K562 (cell line): ENCODE data around the gene ATP13A4. TPM values are rescaled to one million over a fixed set of nuclear protein-coding genes. Genes with fewer than 3 reads are reported as not detected.

Experiments
- ATAC-seq: fragments of 200-7000 bp; cut with Tn5 transposase; 3 replicates; pipeline ENCODE4 v1.9.1; 2020; ENCODE audit warnings: moderate library complexity
- BruUV-seq: library from RNA; stranded (reverse); fragments of 400-500 nt; replicated peaks from 2 replicates; lab custom pipeline; 2021; lab: Mats Ljungman, UMichigan
- CTCF ChIA-PET: fragments of 300-600 bp; formaldehyde crosslinking; extraction: SDS; loops from one replicate; lab custom pipeline; 2021; ENCODE audit warnings: low intra/inter-chr PET ratio; lab: Yijun Ruan, JAX
- POLR2A ChIA-PET: fragments of 300-600, 350-650 bp; sonication (Branson Sonifier 250); formaldehyde crosslinking; extraction: SDS; loops from one replicate; lab custom pipeline; 2021; ENCODE audit warnings: antibody characterized with exemption, inconsistent platforms; lab: Yijun Ruan, JAX
- DNase-seq, 4 experiments: peaks; one replicate each; pipeline versions ENCODE4 v3.0.0 to v3.0.0-alpha.2; 2011 to 2018; ENCODE audit warnings: low spot score in 3 of 4, mixed read lengths in 3 of 4; ENCODE audit errors: extremely low read depth in 1 of 4
- FAIRE-seq: peaks from 2 replicates; lab custom pipeline; 2011; peaks lifted over from hg19 to GRCh38; lab: Jason Lieb, UNC
- H2AFZ ChIP-seq: 2 replicates; pipeline ENCODE4 v1.6.0; 2011; ENCODE audit warnings: low read depth, low read length, control low read depth, inconsistent platforms
- H3K27ac ChIP-seq: fragments of 200-600 bp; 3 replicates; pipeline ENCODE4 v1.8.0; 2011; ENCODE audit warnings: low read depth, mild to moderate bottlenecking, control low read depth, inconsistent platforms, low read length, moderate library complexity, mixed read lengths; ENCODE audit errors: extremely low read depth
- H3K27me3 ChIP-seq, 2 experiments: fragments of 300-600 bp in 1 of 2; 2 replicates in 1 of 2; 3 replicates in 1 of 2; pipeline versions ENCODE4 v1.6.0 to v1.8.0; 2011; ENCODE audit warnings: inconsistent platforms in 2 of 2, low read length in 2 of 2, mild to moderate bottlenecking in 1 of 2, mixed read lengths in 1 of 2, moderate library complexity in 1 of 2; ENCODE audit not compliant: control insufficient read depth in 2 of 2, insufficient read depth in 2 of 2
- H3K36me3 ChIP-seq: fragments of 300-600 bp; 3 replicates; pipeline ENCODE4 v1.8.0; 2011; ENCODE audit warnings: mild to moderate bottlenecking, low read length, inconsistent platforms; ENCODE audit not compliant: control insufficient read depth, insufficient read depth
- H3K4me1 ChIP-seq, 2 experiments: fragments of 200-600 bp in 1 of 2; replicated peaks in 1 of 2; 2 replicates in 1 of 2; 3 replicates in 1 of 2; pipeline versions ENCODE4 v1.5.1 to v1.8.0; 2011; ENCODE audit warnings: inconsistent platforms in 2 of 2, low read length in 2 of 2, mild to moderate bottlenecking in 1 of 2, mixed read lengths in 1 of 2, moderate library complexity in 1 of 2; ENCODE audit not compliant: control insufficient read depth in 2 of 2, insufficient read depth in 2 of 2
- H3K4me2 ChIP-seq: 2 replicates; pipeline ENCODE4 v1.6.1; 2011; ENCODE audit warnings: low read length, control low read depth, inconsistent platforms, mixed read lengths; ENCODE audit not compliant: insufficient read depth
- H3K4me3 ChIP-seq: fragments of 200-600 bp; sonication (generic), shearing (Covaris generic); 2 replicates; pipeline ENCODE4 v1.5.1; 2016; ENCODE audit warnings: control low read depth, inconsistent platforms
- H3K79me2 ChIP-seq: fragments of 200-600 bp; 3 replicates; pipeline ENCODE4 v1.8.0; 2011; ENCODE audit warnings: low read length, inconsistent platforms; ENCODE audit not compliant: control insufficient read depth, insufficient read depth
- H3K9ac ChIP-seq, 2 experiments: 2 replicates each; pipeline versions ENCODE4 v1.6.0 to v1.6.1; 2011; ENCODE audit warnings: low read depth in 2 of 2, low read length in 2 of 2, control low read depth in 1 of 2, inconsistent platforms in 1 of 2, mild to moderate bottlenecking in 1 of 2, mixed read lengths in 1 of 2; ENCODE audit not compliant: insufficient read depth in 1 of 2
- H3K9me1 ChIP-seq: one replicate; pipeline ENCODE4 v1.6.0; 2011; ENCODE audit warnings: inconsistent platforms, mild to moderate bottlenecking, low read length, moderate library complexity; ENCODE audit not compliant: control insufficient read depth, insufficient read depth
- H3K9me3 ChIP-seq: replicated peaks from 2 replicates; pipeline ENCODE4 v1.5.1; 2011; ENCODE audit warnings: low read depth, low read length, inconsistent platforms; ENCODE audit not compliant: control insufficient read depth, insufficient read depth
- H4K20me1 ChIP-seq: replicated peaks from 2 replicates; pipeline ENCODE4 v1.6.1; 2011; ENCODE audit warnings: low read length, inconsistent platforms, mixed read lengths; ENCODE audit not compliant: control insufficient read depth, insufficient read depth
- ATF7 ChIP-seq: fragments of 450-650 bp; IDR thresholded peaks from 2 replicates; pipeline ENCODE4 v1.7.1; 2014; ENCODE audit warnings: mild to moderate bottlenecking, moderate library complexity
- CEBPG ChIP-seq, 3 experiments: fragments of 200-800 bp in 1 of 3; sonication (Bioruptor generic) in 1 of 3; sonication (generic) in 1 of 3; formaldehyde crosslinking in 1 of 3; IDR thresholded peaks in 2 of 3; conservative IDR thresholded peaks in 1 of 3; 2 replicates each; pipeline versions ENCODE4 v1.6.1 to v1.8.0; 2016 to 2022; ENCODE audit warnings: missing compliant biosample characterization in 2 of 3, missing genetic modification characterization in 2 of 3, mild to moderate bottlenecking in 1 of 3, missing genetic modification reagents in 1 of 3
- DACH1 ChIP-seq: fragments of 450-650 bp; IDR thresholded peaks from 2 replicates; pipeline ENCODE4 v1.6.1; 2018; ENCODE audit not compliant: partially characterized antibody
- ESRRA ChIP-seq: fragments of 450-650 bp; IDR thresholded peaks from 2 replicates; pipeline ENCODE4 v1.6.1; 2014; ENCODE audit warnings: low read depth, mild to moderate bottlenecking, moderate library complexity, borderline replicate concordance
- HLTF ChIP-seq: fragments of 450-650 bp; IDR thresholded peaks from 2 replicates; pipeline ENCODE4 v1.6.1; 2016
- IRF2 ChIP-seq: sonication (generic); formaldehyde crosslinking; IDR thresholded peaks from 2 replicates; pipeline ENCODE4 v1.8.1; 2022; ENCODE audit warnings: mild to moderate bottlenecking, missing genetic modification reagents
- KDM4B ChIP-seq, 2 experiments: fragments of 450-650 bp in 1 of 2; sonication (generic) in 1 of 2; IDR thresholded peaks; 2 replicates each; pipeline ENCODE4 v1.6.1; 2016 to 2017; ENCODE audit warnings: borderline replicate concordance in 2 of 2, antibody characterized with exemption in 1 of 2, low read depth in 1 of 2, mild to moderate bottlenecking in 1 of 2
- NFE2L1 ChIP-seq: fragments of 450-650 bp; IDR thresholded peaks from 2 replicates; pipeline ENCODE4 v1.6.1; 2016; ENCODE audit warnings: missing genetic modification characterization, low read depth, mild to moderate bottlenecking, missing compliant biosample characterization, moderate library complexity, borderline replicate concordance
- RBM17 ChIP-seq: fragments of 200-400 bp; formaldehyde crosslinking; IDR thresholded peaks from 2 replicates; pipeline ENCODE4 v1.6.1; 2017; ENCODE audit warnings: low read depth, mild to moderate bottlenecking, low read length, borderline replicate concordance
- RBM25 ChIP-seq: fragments of 200-400 bp; formaldehyde crosslinking; IDR thresholded peaks from 2 replicates; pipeline ENCODE4 v1.6.1; 2018; ENCODE audit warnings: low read length, low read depth, moderate library complexity; ENCODE audit not compliant: severe bottlenecking
- SMARCC2 ChIP-seq: fragments of 450-650 bp; IDR thresholded peaks from 2 replicates; pipeline ENCODE4 v1.6.1; 2017; ENCODE audit warnings: antibody characterized with exemption, moderate library complexity, mild to moderate bottlenecking, low read depth
- SRSF1 ChIP-seq: fragments of 200-400 bp; formaldehyde crosslinking; IDR thresholded peaks from 2 replicates; pipeline ENCODE4 v1.6.1; 2017; ENCODE audit warnings: mild to moderate bottlenecking, low read depth, low read length, moderate library complexity
- U2AF2 ChIP-seq: fragments of 200-400 bp; formaldehyde crosslinking; optimal IDR thresholded peaks from 2 replicates; pipeline ENCODE3; 2017; ENCODE audit warnings: low read depth, mild to moderate bottlenecking, low read length
- ZC3H11A ChIP-seq: IDR thresholded peaks from 2 replicates; pipeline ENCODE4 v1.6.1; 2012; ENCODE audit warnings: low read depth, low read length, improper control_type of control experiment
- ZFPM2 ChIP-seq: fragments of 250-450 bp; sonication (Bioruptor Pico); IDR thresholded peaks from 2 replicates; pipeline ENCODE4 v1.5.1; 2022; ENCODE audit warnings: mild to moderate bottlenecking
- ZNF764 ChIP-seq: fragments of 250-450 bp; sonication (Bioruptor Pico); IDR thresholded peaks from 2 replicates; pipeline ENCODE4 v1.4.0; 2020; ENCODE audit warnings: low read depth, mild to moderate bottlenecking, moderate library complexity
- WGBS: fragments of 100-300 bp; shearing (Covaris generic); methylation state at CpG from one replicate; pipeline ENCODE4 v1.1.6; 2016; ENCODE audit warnings: low coverage, mixed read lengths; ENCODE audit not compliant: insufficient coverage; ENCODE audit errors: missing lambda C conversion rate; 5-methylcytosine and 5-hydroxymethylcytosine counted together
- in situ Hi-C: fragments of 300-500 bp; cut with MboI; formaldehyde crosslinking; loops from 4 replicates; pipeline ENCODE4 v1.15.0; 2018; ENCODE audit warnings: inconsistent platforms, mixed read lengths
- intact Hi-C: fragments of 100-400 bp; cut with micrococcal nuclease; formaldehyde crosslinking; loops from 2 replicates; pipeline ENCODE4 v1.14.2; 2022
- polyA plus RNA-seq, 8 experiments: library from polyadenylated mRNA; depleted of rRNA in 4 of 8; stranded (reverse) in 5 of 8; unstranded in 3 of 8; fragments of >200 nt; fragmentation: Nextera tagmentation in 2 of 8; fragmentation: Illumina TruSeq in 1 of 8; extraction: Ambion mirVana in 2 of 8; extraction: Trizol in 1 of 8; gene quantifications; 2 replicates each; pipeline versions ENCODE4 v1.2.1 to v1.2.3, GENCODE V29; 2011 to 2014; ENCODE audit warnings: inconsistent platforms in 1 of 8, missing spikeins in 1 of 8
- total RNA-seq, 7 experiments: library from RNA; depleted of rRNA in 6 of 7; stranded (reverse); fragments of >200 nt in 6 of 7; fragmentation: Illumina TruSeq in 2 of 7; extraction: Trizol in 2 of 7; gene quantifications; 2 replicates each; pipeline versions ENCODE4 v1.2.1 to v1.2.3, GENCODE V29; 2011 to 2021; ENCODE audit warnings: low replicate concordance in 1 of 7
- TF ChIP-seq, protein P1 (sequence below), 2 experiments: fragments of 450-650 bp in 1 of 2; sonication (generic) in 1 of 2; formaldehyde crosslinking in 1 of 2; IDR thresholded peaks in 1 of 2; conservative IDR thresholded peaks in 1 of 2; 2 replicates each; pipeline versions ENCODE4 v1.6.1 to v1.8.1; 2016 to 2023; ENCODE audit warnings: mild to moderate bottlenecking in 2 of 2, moderate library complexity in 2 of 2, inconsistent platforms in 1 of 2, missing genetic modification reagents in 1 of 2
- TF ChIP-seq, protein P2 (sequence below): fragments of 450-650 bp; formaldehyde crosslinking; IDR thresholded peaks from 2 replicates; pipeline ENCODE4 v1.4.0; 2020; ENCODE audit warnings: mild to moderate bottlenecking, moderate library complexity

Gene ATP13A4
- total and polyA plus RNA-seq, 9 of the 15 experiments (the other 6 are each of a cell fraction or from before 2014, with no cell fraction given), result 0.03 to 0.14 (median 0.07) TPM; not detected in 6

DNA sequence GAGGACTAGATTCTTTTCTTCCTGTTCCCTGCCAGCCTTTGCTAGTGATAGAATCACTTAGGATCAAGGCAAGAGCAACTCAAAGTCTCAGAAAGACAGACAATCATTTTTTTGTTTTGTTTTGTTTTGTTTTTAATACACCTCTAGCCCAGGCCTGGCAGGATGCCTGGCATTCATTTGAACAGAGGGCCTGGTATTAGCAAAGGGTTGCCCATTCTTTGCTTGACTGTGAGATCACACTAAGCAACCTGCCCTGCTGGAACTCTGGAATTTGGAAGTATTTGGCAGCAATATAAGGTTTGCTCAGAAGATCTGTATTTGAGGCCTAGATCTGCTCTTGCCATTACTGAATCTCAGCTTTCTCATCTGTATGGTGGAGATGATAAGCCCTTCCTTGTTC is 154.4 kb downstream of the ATP13A4 start (continued):
- TF ChIP-seq SRSF1 (no peak), RBM25 (no peak), ZC3H11A (no peak)
- TF ChIP-seq, all 486 proteins: peak for 0

DNA sequence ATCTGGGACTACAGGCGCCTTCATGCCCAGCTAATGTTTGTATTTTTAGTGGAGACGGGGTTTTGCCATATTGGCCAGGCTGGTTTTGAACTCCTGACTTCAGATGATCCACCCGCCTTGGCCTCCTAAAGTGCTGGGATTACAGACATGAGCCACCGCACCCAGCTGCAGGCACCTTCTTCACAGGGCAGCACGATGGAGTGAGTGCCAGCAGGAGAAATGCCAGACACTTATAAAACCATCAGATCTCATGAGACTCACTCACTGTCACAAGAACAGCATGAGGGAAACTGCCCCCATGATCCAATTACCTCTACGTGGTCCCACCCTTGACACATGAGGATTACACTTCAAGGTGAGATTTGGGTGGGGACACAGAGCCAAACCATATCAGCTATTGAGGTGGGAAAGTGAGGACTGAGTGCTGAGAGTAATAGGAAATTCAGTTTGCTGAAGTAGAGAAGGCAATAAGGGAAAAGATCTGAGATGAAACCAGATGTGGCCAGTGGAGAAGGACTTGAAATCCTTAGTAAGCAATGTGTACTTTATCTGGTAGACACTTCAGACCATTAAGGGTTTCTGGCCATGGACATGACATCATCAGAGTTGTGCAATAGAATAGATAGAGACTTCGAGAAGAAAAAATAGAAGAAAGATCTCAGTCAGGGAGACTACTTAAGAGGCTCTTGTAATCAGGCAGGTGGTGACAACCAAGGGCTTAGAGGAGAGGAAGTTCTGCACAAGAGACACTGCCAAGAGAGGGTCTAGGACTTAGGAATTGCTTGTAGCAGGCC is 158.0 kb downstream of the ATP13A4 start:
- Histone ChIP-seq H3K27me3 (no peaks in the 10 kb centered on the region), H3K27ac (no peak overlapping the region), H3K9me3 (no peaks in the 10 kb centered on the region), H3K4me3 (no peak overlapping the region), H3K9ac (no peak overlapping the region), H3K4me1 (no peaks in the 10 kb centered on the region), H2AFZ (no peak overlapping the region), H4K20me1 (no peaks in the 10 kb centered on the region), H3K79me2 (no peaks in the 10 kb centered on the region), H3K4me2 (no peak overlapping the region), H3K36me3 (no peaks in the 10 kb centered on the region), H3K9me1 (no peaks in the 10 kb centered on the region)
- ATAC-seq (no peak), DNase-seq (no peak), FAIRE-seq (no peak)
- WGBS, result 0% methylated on average over 7 of the region's 7 CpGs
- ChIA-PET POLR2A (no interaction called here), CTCF (no interaction called here)
- in situ Hi-C loops (no loop called here), intact Hi-C loops (no loop called here)
- BruUV-seq, result no TSS peak
- no peak for TF ChIP-seq KDM4B (IDR thresholded peaks at IDR 0.05; ENCODE audit: borderline replicate concordance in 2 of 2, low read depth in 1 of 2)
- TF ChIP-seq, protein P1, sequence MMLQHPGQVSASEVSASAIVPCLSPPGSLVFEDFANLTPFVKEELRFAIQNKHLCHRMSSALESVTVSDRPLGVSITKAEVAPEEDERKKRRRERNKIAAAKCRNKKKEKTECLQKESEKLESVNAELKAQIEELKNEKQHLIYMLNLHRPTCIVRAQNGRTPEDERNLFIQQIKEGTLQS (IDR thresholded peaks at IDR 0.05), result peak; percentile 49
- TF ChIP-seq, protein P1 (CRISPR knock-in tag; conservative IDR thresholded peaks at IDR 0.05), result no peak
- no peak for TF ChIP-seq SMARCC2
- no peak for TF ChIP-seq RBM17
- TF ChIP-seq IRF2 (CRISPR knock-in tag), result no peak
- TF ChIP-seq ATF7, result peak; percentile 44; the same call in 1 of the 2 replicates
- TF ChIP-seq ESRRA, result no peak
- no peak for TF ChIP-seq NFE2L1 (tag)
- no peak for TF ChIP-seq ZFPM2 (CRISPR knock-in tag)
- no peak for TF ChIP-seq HLTF
- TF ChIP-seq, protein P2, sequence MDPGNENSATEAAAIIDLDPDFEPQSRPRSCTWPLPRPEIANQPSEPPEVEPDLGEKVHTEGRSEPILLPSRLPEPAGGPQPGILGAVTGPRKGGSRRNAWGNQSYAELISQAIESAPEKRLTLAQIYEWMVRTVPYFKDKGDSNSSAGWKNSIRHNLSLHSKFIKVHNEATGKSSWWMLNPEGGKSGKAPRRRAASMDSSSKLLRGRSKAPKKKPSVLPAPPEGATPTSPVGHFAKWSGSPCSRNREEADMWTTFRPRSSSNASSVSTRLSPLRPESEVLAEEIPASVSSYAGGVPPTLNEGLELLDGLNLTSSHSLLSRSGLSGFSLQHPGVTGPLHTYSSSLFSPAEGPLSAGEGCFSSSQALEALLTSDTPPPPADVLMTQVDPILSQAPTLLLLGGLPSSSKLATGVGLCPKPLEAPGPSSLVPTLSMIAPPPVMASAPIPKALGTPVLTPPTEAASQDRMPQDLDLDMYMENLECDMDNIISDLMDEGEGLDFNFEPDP (CRISPR knock-in tag), result no peak
- no peak for TF ChIP-seq ZNF764 (CRISPR knock-in tag)
- TF ChIP-seq U2AF2, result no peak
- no peak for TF ChIP-seq DACH1
- TF ChIP-seq CEBPG (CRISPR knock-in tag; IDR thresholded peaks at IDR 0.05), result no peak
- peak; percentile 52 to 72; a peak in 2 of 4 replicates for TF ChIP-seq CEBPG (tag; conservative IDR thresholded peaks at IDR 0.05 in 1 of 2, IDR thresholded peaks at IDR 0.05 in 1 of 2)
